Esophagus squamous epithelium (tissue), 5 donors: ENCODE results near the gene SULT1B1. TPM values are rescaled to one million over a fixed set of nuclear protein-coding genes. Genes with fewer than 3 reads are reported as not detected.
A peak's percentile ranks its signal among the peaks of the same experiment; 100 is the strongest.

Experiments
- DNase-seq: peaks from one replicate; lab custom pipeline; 2025; lab: John Stamatoyannopoulos, UW
- H3K27ac ChIP-seq, 4 donors: fragments of 200-600 bp; sonication (generic); one replicate each; pipeline ENCODE4 v1.5.1; 2016 to 2019; ENCODE audit warnings: mild to moderate bottlenecking in 1 of 4
- H3K27me3 ChIP-seq, 4 donors: fragments of 200-600 bp; sonication (generic); 1 replicate in 3 of 4; 2 replicates in 1 of 4; pipeline versions ENCODE4 v1.5.1 to v1.6.0; 2017 to 2021; ENCODE audit warnings: antibody characterized with exemption in 1 of 4
- H3K36me3 ChIP-seq, 3 donors: fragments of 200-600 bp; sonication (generic); one replicate each; pipeline ENCODE4 v1.5.1; 2016 to 2019
- H3K4me1 ChIP-seq, 3 donors: fragments of 200-600 bp; sonication (generic); one replicate each; pipeline ENCODE4 v1.5.1; 2017 to 2019
- H3K4me3 ChIP-seq, 4 donors: fragments of 200-600 bp; sonication (generic); 1 replicate in 3 of 4; 2 replicates in 1 of 4; pipeline ENCODE4 v1.5.1; 2016 to 2019; ENCODE audit warnings: mild to moderate bottlenecking in 2 of 4, moderate library complexity in 1 of 4
- H3K9me3 ChIP-seq, 3 donors: fragments of 200-600 bp; sonication (generic); one replicate each; pipeline ENCODE4 v1.5.1; 2016 to 2019
- CTCF ChIP-seq, 6 experiments: fragments of 450-650 bp in 4 of 6; fragments of 200-600 bp in 2 of 6; sonication (generic) in 2 of 6; IDR thresholded peaks; one replicate each; pipeline ENCODE4 v1.5.1; 2016 to 2019; ENCODE audit warnings: antibody characterized with exemption in 6 of 6, mild to moderate bottlenecking in 4 of 6, moderate library complexity in 4 of 6
- POLR2A ChIP-seq, 4 donors: fragments of 450-650 bp; IDR thresholded peaks; one replicate each; pipeline ENCODE4 v1.6.1; 2017; ENCODE audit warnings: antibody characterized with exemption in 4 of 4, mild to moderate bottlenecking in 4 of 4, moderate library complexity in 3 of 4
- WGBS, 2 donors: methylation state at CpG; one replicate each; pipeline ENCODE4 v1.1.5; 2018; 5-methylcytosine and 5-hydroxymethylcytosine counted together
- intact Hi-C: fragments of 100-400 bp; cut with DNase I; formaldehyde crosslinking; loops from one replicate; pipeline ENCODE4 v1.15.0; 2022
- total RNA-seq, 4 donors: library from RNA; depleted of rRNA; stranded (reverse); fragments of >200 nt; gene quantifications; one replicate each; pipeline ENCODE4 v1.1.0, GENCODE V29; 2016
- donor health status: DM: yes; HTN: yes; CAD: no.

The SULT1B1 gene
- total RNA-seq, 4 donors from 2014 or later: 0.57 to 1.7 (median 1.0) TPM

GRCh38 chr4:69743476-69744156 is 16.8 kb downstream of the SULT1B1 start:
- Histone ChIP-seq H3K9me3 (peaks cover 0 to 4% (median 0%) of the 10 kb centered on the region in 3 donors), H3K27ac (no peak overlapping the region), H3K27me3 (no peaks in the 10 kb centered on the region), H3K36me3 (no peaks in the 10 kb centered on the region), H3K4me3 (no peak overlapping the region), H3K4me1 (peaks cover 0 to 9% (median 0%) of the 10 kb centered on the region in 3 donors)
- WGBS, 2 donors: 87 to 96% methylated on average over 3 to 5 of the region's 13 CpGs
- no peak for DNase-seq
- TF ChIP-seq CTCF (IDR thresholded peaks at IDR 0.05): no peak
- no peak for TF ChIP-seq POLR2A (IDR thresholded peaks at IDR 0.05)
- intact Hi-C loops: no loop called here

GRCh38 chr4:69742596-69742995 is 17.8 kb downstream of the SULT1B1 start:
- no peak for TF ChIP-seq POLR2A (IDR thresholded peaks at IDR 0.05)
- no peak for TF ChIP-seq CTCF (IDR thresholded peaks at IDR 0.05)
- H3K4me1 ChIP-seq: peaks cover 0 to 4% (median 0%) of the 10 kb centered on the region in 3 donors
- H3K27me3 ChIP-seq: no peaks in the 10 kb centered on the region
- no peaks in the 10 kb centered on the region for H3K36me3 ChIP-seq
- no peak overlapping the region for H3K4me3 ChIP-seq
- no peak overlapping the region for H3K27ac ChIP-seq
- WGBS, 2 donors: 92 to 100% methylated on average over 1 to 4 of the region's 9 CpGs
- no peak for DNase-seq
- intact Hi-C loops: no loop called here
- peaks cover 0 to 4% (median 0%) of the 10 kb centered on the region in 3 donors for H3K9me3 ChIP-seq

GRCh38 chr4:69738872-69739271 is 21.5 kb downstream of the SULT1B1 start:
- WGBS, 2 donors: 27 to 33% methylated on average over 1 of the region's 1 CpG
- H3K36me3 ChIP-seq: no peaks in the 10 kb centered on the region
- no peaks in the 10 kb centered on the region for H3K27me3 ChIP-seq
- H3K4me3 ChIP-seq: no peak overlapping the region
- peaks cover 0 to under 1% (median 0%) of the 10 kb centered on the region in 3 donors for H3K9me3 ChIP-seq
- peaks cover 0 to 9% (median 0%) of the 10 kb centered on the region in 3 donors for H3K4me1 ChIP-seq
- DNase-seq: no peak
- TF ChIP-seq CTCF (IDR thresholded peaks at IDR 0.05) (no peak), POLR2A (IDR thresholded peaks at IDR 0.05) (no peak)
- no peak overlapping the region for H3K27ac ChIP-seq
- intact Hi-C loops: no loop called here

GRCh38 chr4:69735119-69735518 is 25.3 kb downstream of the SULT1B1 start:
- Histone ChIP-seq H3K4me3 (no peak overlapping the region), H3K27ac (peak overlapping the region in 2 of 4 donors; percentile 15 to 21), H3K9me3 (no peaks in the 10 kb centered on the region), H3K27me3 (no peaks in the 10 kb centered on the region), H3K36me3 (no peaks in the 10 kb centered on the region), H3K4me1 (peaks cover 0 to 14% (median 0%) of the 10 kb centered on the region in 3 donors)
- DNase-seq: no peak
- 60 to 65% methylated on average over 4 of the region's 4 CpGs for WGBS, 2 donors
- intact Hi-C loops: no loop called here
- no peak for TF ChIP-seq CTCF (IDR thresholded peaks at IDR 0.05)
- TF ChIP-seq POLR2A (IDR thresholded peaks at IDR 0.05): no peak

- Histone ChIP-seq H3K27me3 (no peaks in the 10 kb centered on the region), H3K4me3 (no peak overlapping the region), H3K36me3 (no peaks in the 10 kb centered on the region), H3K4me1 (peaks cover 0 to 24% (median 0%) of the 10 kb centered on the region in 3 donors), H3K9me3 (no peaks in the 10 kb centered on the region), H3K27ac (no peak overlapping the region)
- WGBS, 2 donors: 0 to 25% methylated on average over 1 of the region's 1 CpG
- DNase-seq: no peak
- intact Hi-C loops: no loop called here
- TF ChIP-seq CTCF (IDR thresholded peaks at IDR 0.05) (no peak), POLR2A (IDR thresholded peaks at IDR 0.05) (no peak)
These were observed 28.6 kb downstream of the SULT1B1 start for GRCh38 chr4:69731847-69732246.
